M059J (cell line): Measurements from ENCODE around the gene PCDHGC3. TPM values are rescaled to one million over a fixed set of nuclear protein-coding genes. Genes with fewer than 3 reads are reported as not detected.

Experiments
- DNase-seq: peaks from one replicate; pipeline ENCODE4 v3.0.0-alpha.2; 2012; ENCODE audit warnings: low read depth
- total RNA-seq: library from RNA; depleted of rRNA; stranded (reverse); fragments of >200 nt; shearing (Covaris generic); gene quantifications from 2 replicates; pipeline ENCODE4 v1.2.3, GENCODE V29; 2014

The PCDHGC3 gene
- total RNA-seq, 1 experiment from 2014 or later, result 88.4 TPM

DNA sequence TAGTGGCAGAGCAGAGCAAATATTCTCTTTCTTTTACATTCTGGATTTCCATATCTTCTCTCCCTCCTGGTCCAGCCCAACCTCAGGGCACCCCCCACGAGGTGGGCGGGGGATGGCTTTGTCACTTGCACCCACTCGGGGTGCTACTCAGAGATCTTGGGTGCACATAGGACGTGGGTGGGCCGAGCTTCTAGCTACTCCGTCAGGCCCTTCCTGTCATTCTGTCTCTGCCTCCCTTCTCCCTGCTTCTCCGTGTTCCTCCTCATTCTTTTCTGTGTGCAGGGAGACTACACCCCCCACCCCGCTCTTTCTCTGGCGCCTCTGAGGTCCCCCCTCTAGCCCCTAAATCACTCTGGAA is 32.7 kb downstream of the PCDHGC3 start:
- DNase-seq, result no peak

DNA sequence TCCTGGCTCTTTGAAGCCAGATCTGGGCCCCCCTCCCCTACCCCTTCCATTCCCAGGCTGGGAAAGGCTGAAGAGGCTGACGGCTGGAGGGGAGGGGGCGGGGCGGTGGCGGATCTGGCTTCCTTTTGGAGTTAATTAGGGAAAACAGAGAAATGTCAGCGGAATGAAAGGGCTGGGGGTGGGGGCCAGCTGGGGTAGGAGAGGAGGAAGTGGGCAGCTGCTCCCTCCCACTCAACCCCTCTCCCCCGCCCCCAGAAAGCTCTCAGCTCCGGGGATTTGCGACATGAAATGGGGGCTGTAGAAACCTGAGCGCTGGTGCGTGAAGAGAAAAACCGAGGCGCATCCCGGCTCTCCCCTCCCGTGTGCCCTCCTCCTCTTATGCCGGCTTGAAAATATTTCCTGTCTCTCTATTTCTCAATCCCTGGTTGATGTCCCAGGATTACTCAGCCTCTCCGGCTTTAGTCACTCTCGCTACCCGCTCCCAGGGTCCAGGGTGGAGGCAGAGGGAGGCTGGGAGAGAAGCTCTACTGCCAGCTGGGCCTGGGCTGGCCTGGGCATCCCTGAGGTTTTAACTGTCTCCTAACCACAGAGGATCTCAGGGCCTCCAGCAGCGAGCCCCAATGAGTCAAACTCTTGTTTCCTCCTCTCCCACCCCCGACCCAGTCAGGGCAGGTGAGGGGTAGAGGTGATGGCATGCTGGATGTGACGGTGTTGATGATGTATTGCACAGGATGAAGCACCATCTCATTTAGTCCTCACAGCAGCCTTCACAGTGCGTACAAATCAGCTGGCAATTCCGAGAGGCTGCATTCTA is 33.2 kb downstream of the PCDHGC3 start:
- peak; percentile 96 for DNase-seq

DNA sequence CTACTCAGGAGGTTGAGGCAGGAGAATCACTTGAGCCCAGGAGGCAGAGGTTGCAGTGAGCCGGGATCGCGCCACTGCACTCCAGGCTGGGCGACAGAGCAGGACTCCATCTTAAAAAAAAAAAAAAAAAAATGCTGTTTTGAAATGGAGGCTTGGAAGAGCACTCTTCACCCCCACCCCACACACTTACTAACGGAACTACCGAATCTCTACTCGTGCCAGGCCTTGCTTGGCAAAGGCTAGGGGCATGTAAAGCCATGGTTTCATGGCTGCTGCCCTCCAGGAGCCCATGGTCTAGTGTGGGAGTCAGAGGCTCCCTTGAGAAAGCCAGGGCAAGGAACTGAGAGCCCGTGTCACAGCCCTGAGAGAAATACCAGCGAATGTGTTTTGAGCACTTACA is 34.4 kb downstream of the PCDHGC3 start:
- no peak for DNase-seq

DNA sequence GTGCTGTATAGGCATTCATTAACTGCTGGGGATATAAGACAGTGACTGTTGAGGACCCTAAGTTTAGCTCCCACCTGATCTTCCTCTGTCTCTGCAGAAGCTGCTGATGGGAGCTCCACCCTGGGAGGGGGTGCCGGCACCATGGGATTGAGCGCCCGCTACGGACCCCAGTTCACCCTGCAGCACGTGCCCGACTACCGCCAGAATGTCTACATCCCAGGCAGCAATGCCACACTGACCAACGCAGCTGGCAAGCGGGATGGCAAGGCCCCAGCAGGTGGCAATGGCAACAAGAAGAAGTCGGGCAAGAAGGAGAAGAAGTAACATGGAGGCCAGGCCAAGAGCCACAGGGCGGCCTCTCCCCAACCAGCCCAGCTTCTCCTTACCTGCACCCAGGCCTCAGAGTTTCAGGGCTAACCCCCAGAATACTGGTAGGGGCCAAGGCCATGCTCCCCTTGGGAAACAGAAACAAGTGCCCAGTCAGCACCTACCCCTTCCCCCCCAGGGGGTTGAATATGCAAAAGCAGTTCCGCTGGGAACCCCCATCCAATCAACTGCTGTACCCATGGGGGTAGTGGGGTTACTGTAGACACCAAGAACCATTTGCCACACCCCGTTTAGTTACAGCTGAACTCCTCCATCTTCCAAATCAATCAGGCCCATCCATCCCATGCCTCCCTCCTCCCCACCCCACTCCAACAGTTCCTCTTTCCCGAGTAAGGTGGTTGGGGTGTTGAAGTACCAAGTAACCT is 35.3 kb downstream of the PCDHGC3 start:
- no peak for DNase-seq

DNA sequence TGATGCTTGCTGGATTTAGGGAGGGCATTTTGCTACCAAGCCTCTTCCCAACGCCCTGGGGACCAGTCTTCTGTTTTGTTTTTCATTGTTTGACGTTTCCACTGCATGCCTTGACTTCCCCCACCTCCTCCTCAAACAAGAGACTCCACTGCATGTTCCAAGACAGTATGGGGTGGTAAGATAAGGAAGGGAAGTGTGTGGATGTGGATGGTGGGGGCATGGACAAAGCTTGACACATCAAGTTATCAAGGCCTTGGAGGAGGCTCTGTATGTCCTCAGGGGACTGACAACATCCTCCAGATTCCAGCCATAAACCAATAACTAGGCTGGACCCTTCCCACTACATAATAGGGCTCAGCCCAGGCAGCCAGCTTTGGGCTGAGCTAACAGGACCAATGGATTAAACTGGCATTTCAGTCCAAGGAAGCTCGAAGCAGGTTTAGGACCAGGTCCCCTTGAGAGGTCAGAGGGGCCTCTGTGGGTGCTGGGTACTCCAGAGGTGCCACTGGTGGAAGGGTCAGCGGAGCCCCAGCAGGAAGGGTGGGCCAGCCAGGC is 36.1 kb downstream of the PCDHGC3 start:
- DNase-seq, result no peak

DNA sequence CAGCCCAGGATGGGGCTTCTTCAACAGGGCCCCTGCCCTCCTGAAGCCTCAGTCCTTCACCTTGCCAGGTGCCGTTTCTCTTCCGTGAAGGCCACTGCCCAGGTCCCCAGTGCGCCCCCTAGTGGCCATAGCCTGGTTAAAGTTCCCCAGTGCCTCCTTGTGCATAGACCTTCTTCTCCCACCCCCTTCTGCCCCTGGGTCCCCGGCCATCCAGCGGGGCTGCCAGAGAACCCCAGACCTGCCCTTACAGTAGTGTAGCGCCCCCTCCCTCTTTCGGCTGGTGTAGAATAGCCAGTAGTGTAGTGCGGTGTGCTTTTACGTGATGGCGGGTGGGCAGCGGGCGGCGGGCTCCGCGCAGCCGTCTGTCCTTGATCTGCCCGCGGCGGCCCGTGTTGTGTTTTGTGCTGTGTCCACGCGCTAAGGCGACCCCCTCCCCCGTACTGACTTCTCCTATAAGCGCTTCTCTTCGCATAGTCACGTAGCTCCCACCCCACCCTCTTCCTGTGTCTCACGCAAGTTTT is 36.7 kb downstream of the PCDHGC3 start:
- DNase-seq, result peak; percentile 46

DNA sequence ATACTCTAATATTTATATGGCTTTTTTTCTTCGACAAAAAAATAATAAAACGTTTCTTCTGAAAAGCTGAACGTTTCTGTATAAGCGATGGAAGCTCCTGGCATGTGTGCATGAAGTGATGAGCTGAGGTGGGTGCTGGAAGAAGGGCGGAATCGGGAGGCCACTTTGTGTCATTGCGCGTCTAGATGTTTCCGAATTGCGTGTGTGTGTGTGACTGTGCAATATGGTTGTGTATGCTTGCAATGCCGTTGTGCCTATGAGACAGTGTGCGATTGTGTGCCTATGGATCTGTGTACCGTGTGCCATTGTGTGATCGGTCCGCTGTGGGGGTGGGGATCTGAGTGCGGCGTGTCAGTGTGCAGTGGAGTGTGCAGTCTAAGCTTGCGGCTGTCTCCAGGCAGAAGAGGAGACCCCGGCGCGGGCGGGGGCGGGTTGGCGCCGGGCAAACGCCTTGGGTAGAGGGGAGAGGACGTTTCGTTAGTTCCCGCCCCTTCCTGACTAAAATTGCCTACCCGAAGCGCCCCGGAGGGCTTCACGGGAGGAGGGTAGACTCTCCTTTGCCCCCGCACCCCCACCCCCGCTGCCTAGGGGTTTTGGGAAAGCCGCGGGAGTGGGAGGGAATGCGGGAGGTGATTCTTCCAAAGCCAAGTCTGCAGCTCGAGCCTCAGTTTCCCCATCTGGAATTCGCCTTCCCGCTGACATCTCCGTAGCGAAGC is 37.3 kb downstream of the PCDHGC3 start:
- DNase-seq, result peak; percentile 33

DNA sequence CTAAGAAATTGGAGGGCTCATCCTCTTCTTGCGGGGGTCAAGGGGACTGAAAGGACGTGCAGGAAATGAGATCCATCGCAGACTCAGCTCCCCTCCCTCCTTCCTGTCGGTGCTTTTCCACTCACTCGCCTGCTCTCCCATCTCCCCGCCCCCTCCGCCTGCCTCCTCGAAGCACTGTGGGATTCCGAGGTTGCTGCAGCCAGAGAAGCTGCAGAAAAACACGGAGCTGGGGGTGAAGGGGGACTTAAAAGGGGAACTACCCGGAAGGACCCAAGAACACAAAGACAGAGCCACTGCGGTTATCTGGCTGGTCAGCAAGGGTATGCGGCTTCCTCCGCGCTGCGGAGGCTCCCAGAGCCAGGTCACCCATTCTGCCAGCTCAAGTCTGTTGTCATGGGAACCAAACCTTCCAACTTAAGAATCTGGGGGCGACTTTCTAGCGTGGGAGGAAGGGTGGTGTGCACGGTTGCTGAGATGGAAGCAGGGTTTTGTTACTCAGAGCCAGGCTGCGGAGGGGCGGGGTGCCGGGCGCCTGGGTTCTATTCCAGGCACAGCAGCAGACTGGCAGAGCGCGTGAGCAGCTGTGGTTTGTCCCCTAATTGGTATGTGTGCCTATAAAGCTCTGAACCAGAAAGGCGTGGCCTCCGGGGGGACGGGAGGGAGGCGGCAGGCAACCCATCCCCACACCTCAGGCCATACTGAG is 38.0 kb downstream of the PCDHGC3 start:
- DNase-seq, result peak; percentile 98

DNA sequence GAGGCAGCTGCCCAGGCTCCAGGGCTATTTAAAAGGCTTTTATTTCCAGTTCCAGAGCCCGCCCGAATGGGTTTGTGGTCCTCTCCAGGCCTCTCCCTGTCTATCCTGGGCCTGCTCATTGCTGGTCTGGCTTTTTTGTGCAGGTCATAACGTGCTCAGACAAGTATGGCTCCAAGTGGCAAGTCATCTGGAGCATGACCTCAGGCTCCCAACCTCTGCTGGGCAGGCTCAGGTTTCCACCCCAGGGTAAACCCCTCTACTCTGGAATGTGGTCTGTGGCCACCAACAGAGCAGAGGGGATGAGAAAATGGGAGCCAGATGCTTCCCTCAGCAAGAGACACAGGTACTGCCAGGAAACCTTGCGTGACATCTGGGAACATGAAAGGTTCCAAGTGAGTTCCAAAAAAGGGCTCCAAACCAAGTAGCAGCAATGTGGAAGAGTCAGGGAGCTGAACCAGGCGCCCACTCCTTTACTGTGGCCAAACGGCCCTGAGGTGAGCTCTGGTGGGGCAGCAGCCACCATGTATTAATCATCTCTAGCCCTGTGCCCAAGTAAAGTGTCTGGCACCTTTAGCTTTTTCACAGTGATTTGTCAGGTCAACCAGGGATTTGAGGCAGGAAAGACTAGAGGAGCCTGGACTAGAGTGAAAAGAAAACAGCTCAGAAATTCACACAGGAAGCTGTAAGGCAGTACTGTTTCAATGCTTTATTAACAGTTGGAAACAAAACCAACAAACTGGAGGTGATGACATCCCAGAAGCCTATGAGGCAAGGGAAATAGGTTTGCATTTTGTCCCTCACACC is 38.8 kb downstream of the PCDHGC3 start:
- peak; percentile 96 for DNase-seq

DNA sequence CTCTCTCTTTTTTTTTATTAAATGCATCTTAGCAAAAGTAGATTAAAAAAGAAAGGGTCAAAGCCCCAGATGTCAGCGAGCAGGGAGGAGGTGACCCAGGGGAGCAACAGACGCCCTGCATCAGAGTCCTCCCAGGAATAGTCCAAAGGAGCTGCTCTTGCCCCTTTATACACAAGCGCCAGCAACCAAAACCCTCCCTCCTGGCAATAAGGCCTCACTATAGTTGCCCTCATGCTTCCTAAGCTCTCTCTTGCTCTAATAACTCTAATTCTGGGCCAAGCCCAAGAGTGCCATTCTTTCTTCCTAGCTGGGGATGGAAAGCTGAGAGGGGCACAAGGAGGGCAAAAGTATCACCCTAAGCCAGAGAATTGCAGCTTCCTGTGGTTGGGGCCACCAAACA is 39.4 kb downstream of the PCDHGC3 start:
- no peak for DNase-seq

DNA sequence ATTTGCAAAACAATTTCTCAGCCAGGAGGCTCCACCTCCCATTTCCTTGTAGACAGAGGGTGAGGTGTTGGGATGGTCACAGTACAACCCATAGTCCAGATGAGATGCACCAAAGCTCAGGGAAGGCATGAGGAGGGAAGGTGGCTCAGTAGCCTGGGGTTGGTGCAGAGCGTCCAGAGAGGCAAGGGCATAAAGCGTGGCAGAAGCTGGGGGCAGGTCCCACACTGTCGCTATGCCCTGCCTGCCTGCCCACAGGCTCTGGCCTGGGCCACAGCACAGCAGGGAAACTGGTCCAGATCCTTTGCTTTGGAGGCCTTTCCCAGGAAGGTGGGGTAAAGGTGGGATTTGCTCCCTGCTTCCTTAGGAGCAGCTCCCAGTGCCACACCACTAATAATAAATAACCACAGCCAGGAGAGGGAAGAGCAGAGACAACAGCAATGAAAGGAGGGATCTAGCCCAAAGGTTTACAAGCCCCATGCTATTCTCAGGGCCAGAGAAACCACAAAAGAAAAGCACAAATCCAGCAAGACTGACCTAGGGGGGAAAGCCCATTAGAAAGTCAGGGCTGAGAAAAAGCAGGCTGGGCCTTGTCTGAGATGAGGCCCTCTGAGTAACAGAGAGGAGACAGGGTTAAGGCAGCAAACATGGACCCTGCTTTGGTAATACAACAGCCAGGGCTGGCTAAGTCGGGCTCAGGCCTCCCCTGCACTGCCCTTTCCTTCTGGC is 40.3 kb downstream of the PCDHGC3 start:
- DNase-seq, result peak; percentile 68

DNA sequence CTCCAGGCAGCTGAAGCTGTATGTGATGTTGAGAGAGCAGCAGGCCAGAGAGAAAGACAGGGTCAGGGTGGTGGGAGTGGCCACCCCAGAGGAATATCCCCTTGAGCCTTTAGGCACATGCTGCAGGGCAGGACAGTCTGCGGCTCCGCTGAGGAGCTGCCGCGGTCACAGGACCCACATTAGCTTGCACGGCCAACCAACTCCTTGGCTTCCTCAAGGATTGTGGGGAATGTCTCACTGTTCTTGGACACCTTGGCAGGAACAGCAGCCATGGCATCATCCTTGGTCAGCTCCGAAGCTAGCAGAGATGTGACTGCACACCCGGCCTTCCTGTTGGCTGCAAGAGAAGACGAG is 40.9 kb downstream of the PCDHGC3 start:
- DNase-seq, result peak; percentile 24

DNA sequence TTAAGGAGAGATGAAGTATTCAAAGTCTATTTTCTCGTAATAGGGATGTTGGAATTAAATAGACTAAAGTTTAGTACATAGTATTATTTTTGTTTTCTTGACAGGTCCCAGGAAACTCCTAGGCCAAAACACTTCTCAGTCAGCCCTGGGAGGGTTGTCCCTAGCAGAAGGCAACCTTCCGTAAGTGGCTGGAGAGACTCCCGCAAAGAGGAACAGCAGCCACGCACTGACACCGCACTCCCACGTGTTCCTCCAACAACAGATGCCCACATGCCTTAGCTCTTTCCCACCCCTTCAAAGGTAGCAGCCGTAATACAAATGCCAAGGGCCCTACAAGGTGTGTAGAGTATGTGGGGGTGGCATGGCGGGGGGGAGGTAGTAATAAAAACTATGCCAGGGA is 41.5 kb downstream of the PCDHGC3 start:
- DNase-seq, result no peak

DNA sequence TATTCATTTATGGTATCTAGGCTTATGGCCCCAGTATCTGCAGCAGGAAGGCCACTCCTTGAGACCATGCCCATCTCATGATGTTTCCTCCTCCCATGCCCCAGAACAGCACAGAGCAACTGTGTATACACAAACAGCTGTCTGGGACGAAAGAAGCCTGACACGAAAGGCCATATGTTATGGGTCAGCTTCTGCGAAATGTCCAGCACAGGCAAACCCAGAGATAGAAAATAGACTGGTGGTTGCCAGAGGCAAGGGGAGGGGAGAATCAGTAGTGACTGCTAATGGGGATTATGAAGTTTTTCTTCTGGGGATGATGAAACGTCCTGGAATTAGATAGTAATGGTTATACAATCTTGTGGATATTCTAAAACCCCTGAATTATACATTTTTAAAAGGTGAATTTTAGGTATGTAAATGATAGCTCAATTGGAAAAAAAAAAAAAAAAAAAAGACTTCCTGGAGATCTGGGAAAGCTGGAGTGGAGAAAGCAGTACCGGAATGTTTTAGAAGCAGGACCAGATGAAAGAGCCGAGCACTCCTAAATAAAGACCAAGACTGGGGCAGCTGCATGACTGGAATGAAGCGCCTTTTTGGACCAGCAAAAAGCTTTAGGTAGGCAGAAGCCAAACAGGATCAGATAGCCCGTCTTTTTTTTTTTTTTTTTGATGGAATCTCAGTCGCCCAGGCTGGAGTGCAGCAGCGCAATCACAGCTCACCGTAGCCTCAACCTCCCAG is 42.3 kb downstream of the PCDHGC3 start:
- no peak for DNase-seq

DNA sequence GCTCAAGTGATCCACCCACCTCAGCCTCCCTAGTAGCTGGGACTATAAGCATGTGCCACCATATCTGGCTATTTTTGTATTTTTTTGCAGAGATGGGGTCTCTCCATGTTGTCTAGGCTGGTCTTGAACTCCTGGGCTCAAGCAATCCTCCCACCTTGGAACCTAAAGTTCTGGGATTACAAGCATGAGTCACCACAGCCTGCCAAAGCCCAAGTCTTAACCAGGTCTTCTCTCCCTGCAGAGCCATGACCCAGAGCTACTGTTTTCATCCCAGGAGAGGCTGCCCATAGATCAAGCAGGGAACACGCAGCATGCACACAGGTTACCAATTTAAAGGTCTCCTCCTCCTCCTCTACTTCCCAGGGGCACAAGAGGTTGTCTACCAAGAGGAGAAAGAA is 42.9 kb downstream of the PCDHGC3 start:
- peak; percentile 63 for DNase-seq

DNA sequence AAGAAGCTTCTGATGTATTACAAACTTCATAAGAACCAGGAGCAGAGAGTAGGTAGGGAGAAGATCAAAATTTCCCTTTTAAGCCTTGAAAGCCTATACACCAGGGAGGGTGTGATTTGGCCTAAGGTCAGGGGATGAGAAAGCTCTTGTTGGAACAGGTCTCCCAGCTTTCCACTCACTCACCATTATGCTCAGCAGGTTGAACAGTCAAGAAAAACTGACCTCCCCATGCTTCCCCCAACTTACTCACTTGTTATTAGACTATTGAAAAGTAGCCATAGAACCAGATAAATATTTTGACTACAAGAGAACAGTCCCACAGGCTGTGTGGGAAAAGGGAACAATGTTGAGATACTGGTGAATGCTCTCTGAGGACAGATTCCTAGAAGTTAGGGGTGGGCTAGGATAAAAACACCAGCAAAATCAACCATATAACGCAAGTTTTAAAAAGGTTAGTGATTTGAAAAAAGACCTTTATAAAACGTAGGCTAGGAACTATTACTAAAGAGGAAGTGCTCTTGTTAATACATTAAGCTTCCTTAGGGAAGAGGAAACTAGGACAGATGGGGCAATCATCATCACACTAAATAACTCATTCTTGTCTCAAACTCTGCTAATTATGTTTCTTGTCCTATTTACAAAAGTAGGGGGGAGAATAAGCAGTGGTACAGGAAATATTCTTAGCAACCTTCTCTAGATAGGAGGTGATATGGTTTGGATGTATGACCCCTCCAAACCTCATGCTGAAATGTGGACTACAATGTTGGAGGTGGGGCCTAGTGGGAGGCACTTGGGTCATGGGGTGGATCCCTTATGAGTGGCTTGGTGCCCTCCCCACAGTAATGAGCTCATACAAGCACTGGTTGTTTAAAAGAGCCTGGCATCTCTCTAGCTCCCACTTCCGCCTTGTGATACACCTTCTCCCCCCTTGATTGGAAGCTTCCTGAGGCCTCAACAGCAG is 44.1 kb downstream of the PCDHGC3 start:
- no peak for DNase-seq

DNA sequence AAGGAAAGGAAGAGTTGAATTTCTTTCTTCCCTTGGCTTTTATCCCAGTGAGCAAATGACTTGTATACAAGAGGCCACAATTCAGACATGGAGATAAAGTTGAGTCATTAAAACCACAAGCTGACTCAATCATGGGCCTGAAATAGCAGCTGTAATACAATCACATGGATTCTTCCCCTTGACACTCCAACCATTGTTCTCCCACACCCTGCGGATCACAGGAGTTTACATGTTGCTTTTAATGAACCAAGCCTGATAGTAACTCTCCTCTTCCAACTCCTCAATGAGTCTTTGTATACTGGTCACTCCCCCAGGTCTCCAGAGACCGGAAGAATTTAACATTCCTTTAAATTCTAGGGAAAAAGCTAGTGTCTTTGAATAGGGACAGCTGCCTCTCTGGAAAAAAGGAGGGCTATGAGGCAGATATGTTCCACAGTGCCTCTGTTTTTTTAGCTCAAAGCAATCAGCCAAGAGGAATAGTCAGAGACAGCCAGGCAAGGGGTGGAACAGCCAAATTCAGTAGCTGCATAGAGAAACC is 45.5 kb downstream of the PCDHGC3 start:
- DNase-seq, result peak; percentile 99

DNA sequence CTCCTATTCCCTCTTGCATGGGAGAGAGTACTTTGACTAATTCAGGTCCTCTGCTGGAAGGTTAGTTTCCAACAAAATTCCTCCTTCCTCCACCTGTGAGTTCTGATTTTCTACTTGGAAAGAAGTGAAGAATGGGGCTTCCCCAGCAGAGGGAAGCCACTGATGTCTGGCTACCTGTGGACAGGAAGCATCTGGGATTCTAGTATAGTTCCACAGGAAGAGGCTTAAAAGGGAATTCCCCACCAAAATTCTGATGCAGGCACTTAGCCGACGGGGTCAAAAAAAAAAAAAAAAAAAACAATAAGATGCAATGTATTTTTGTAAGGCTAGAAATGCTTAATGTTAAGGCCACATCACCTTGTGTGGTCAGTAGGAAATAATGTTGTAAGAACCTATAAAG is 46.5 kb downstream of the PCDHGC3 start:
- no peak for DNase-seq
